CD4-positive, alpha-beta T cell treated with Interleukin-10 for 1 hour (primary cell): ENCODE results near the gene MSH3.
A peak's percentile ranks its signal among the peaks of the same experiment; 100 is the strongest.
"Not testable (repeated sequence)": the region's sequence is repeated elsewhere in the genome, so short reads cannot be mapped to it uniquely, and the experiment has no call there.

Experiments used
- DNase-seq: peaks from one replicate; pipeline ENCODE4 v3.0.0-alpha.2; 2020

MSH3 gene

DNA sequence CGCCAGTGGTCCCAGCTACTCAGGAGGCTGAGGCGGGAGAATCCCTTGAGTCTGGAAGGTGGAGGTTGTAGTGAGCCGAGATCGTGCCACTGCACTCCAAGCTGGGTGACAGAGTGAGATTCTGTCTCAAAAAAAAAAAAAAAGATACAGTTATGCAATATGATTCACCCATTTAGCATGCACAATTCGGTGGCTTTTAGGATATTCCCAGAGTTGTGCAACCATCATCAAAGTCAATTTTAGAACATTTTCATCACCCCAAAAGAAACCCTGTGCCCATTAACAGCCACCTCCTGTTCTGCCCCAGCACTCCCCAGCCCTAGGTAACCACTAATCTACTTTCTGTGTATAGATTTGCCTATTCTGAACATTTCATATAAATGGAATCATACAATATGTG lies 4.7 kb downstream of the MSH3 start:
- no peak for DNase-seq

DNA sequence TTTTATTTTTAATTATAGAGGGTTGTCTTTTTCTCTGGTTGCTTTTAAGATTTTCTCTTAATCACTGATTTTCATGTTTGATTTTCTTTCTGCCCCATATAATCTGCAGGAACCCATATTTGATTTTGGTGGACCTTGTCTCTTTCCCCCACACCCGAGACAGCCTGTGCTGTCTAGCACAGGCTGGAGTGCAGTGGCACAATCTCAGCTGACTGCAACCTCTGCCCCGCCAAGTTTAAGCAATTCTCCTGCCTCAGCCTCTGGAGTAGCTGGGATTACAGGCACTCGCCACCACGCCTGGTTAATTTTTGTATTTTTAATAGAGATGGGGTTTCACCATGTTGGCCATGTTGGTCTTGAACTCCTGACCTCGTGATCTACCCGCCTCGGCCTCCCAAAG lies 6.2 kb downstream of the MSH3 start:
- not testable (repeated sequence) for DNase-seq

DNA sequence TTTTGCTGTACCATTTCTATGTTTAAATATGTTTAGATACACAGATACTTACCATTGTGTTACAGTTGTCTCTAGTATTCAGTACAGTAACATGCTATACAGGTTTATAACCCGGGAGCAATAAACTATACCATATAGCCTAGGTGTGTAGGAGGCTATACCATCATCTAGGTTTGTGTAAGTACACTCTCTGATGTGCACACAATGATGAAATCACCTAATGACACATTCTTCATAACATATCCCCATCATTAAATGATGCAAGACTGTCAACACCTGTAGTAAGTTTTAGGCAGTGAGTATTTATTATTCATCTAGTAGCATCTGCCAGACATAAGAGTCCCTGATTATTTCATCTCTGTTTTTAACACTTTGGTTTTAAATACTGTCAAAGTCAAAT lies 7.7 kb downstream of the MSH3 start:
- no peak for DNase-seq

DNA sequence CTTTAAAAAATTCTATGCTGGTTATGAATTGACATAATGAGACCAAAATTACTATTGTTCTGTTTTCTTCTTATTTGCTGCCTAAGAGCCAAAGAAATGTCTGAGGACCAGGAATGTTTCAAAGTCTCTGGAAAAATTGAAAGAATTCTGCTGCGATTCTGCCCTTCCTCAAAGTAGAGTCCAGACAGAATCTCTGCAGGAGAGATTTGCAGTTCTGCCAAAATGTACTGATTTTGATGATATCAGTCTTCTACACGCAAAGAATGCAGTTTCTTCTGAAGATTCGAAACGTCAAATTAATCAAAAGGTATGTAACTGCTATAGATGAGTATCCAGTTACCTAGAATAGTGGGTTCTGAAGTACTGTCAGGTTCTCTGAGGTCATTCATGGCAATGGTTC lies 10.6 kb downstream of the MSH3 start:
- no peak for DNase-seq

DNA sequence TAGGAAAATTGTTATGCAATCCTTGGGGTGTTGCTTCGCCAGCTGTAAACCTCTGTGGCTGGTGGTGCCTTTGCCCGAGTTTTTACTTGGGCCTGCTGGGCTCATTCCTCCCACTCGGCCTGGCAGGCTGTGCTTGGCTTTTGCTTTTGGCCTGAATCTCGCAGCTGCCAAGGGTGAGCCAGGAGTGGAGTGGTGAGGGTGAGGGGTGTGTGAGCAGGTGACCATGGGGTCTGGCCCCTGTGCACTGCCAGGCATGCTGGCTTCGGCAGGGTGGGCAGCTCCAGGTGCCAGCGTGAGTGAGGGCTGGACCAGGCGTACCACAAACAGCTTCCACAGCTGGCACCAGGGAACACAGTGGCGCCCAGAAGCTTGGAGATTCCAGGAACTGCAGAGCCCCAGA lies 12.9 kb downstream of the MSH3 start:
- DNase-seq = no peak

DNA sequence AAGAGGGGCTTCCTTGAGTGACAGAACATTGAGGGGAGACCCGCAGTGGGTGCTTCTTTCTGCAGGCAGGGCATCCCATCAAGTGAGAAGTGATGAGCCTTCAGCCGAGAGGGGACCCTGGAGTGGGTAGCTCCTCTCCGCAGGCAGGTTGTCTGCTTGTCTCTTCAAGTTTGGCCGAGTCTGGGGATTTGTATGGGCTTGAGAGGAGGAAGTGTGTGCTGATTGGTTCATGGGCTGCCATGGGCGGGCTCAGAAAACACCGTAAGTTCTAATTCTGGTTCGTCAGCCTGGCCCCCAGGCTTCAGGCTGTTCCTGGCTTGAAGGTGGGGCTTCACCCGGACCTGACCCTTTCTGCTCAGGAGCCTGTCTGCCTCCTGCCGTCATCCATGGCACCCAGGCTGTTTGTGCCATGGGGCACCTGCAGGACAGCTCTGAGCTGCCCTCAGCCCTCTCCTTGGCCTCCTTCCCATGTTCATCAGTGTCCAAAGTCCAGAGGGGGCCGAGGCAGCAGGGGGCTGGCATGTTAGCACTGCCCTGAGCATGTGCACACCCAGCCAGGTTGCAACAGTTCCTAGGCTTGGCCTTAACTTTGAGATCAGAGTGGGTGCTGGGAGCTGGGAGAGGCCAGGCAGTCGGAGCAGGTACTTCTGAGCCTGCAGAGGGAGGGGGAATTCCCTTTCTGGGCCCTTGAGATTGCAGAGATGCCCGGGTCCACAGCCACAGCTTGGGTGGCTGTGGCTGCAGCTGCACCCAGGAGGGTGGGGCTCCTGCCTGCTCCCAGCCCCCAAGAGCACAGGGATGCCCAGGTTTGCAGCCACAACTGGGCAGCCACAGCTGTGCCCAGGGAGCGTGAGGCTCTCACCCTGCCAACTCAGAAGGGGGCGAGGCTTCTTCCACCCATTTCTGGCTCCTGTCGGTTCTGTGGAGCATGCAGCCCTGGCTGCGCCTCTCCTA lies 13.8 kb downstream of the MSH3 start:
- DNase-seq = no peak

DNA sequence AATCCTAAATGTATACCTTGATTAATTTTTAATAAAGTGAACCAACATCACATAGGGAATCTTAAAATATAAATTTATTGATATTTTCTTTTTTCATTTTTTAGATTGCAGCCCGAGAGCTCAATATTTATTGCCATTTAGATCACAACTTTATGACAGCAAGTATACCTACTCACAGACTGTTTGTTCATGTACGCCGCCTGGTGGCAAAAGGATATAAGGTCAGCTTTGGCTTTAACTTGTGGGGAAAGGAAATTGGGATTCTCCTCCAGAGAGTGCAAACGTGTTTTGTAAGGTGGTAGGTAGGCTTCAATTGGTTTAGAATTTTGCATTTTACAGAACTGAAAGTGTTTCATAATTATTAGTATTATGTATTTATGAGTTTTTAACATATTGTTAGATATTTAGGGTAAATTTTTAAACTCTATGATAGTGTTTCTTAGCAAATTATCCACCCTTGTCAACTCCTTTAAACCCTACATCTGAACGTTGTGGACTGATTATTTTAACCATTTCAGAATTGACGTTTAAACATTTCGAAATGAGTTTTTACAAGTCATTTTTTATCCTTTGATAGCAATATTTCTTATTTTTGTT lies 17.8 kb downstream of the MSH3 start:
- peak; percentile 66 for DNase-seq

DNA sequence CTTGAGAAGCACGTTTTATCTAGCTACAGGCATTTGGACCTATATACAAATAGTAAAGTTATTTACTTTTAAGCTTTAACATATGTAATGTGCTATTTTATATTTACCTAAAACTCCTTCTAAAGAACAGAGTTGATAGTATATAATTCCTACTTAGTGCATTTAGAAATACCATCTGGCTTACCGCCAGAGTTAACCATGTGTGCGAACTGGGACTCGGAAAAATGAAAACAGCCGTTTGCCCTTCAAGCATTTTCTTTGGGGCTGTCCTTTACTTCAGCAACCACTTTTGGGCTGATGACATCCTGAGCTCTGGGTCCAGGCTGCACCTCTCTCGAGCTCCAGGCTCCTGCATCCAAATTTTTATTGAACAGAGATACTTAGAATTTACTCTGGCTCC lies 22.3 kb downstream of the MSH3 start:
- DNase-seq = no peak

DNA sequence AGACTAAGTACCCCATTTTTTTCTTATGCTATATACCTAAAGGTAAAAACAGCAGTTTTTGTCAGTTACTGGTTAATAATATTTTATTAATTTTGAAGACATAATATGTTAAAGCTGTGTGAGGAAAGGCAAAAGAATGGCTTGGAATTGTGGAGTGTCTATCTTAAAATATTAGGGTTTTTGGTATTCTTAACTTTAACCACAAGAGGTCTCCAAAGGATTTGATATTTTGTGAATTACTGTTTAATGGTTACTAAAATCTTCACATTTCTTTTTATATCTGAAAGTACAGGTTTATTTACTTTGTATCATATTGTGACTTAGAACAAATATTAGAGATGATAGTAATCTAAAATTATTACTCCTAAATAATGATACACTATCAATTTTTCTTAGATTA lies 32.3 kb downstream of the MSH3 start:
- peak; percentile 32 for DNase-seq

DNA sequence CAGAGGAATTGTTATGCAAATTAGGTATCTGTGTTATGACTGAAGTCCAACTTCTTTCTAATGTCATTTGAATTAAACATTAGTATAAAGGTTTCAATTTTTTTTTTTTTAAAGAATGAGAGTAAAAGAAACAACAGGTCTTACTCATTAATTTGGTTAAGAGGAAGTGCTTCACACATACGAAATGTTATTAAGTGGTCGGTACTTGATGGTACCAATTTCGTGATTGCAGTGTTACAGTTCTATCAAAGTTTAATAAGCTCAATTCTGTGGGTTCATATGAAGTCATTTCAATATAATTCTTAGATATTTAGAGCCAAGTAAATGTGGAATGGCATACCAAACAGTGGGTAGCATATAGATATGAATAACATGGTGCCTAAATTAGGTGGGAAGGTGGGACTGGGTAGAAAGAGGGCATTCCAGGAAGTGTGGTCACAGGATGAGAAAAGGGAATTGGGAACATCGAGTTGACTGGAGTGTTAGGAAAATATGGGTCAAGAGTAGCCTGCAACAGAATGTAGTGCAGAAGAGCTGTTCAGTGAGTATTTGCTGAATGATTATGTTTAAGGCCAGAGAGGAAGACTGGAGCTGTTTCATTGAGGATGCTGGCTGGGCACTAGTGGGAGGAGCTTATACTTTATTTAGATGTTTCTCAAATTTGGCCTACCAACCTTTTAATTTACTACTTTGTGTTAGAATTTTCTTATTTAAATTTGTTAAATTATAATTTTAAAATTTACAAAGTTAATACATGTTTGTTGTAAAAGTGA lies 34.4 kb downstream of the MSH3 start:
- no peak for DNase-seq

DNA sequence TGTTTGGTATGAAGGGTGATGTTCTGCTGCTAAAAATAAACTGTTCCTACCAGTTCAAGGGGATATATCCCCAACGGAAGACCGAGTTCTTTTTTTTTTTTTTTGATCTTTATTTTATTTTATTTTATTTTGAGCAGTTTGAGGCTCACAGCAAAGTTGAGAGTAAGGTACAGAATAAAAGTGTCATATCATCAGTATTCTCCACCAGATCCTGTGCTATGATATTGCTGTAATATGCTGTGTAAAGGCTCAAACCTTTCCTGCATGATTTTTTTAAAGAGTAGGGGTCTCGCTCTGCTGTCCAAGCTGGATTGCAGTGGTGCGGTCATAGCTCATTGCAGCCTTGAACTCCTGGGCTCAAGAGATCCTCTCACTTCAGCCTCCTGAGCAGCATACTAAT lies 35.2 kb downstream of the MSH3 start:
- no peak for DNase-seq

DNA sequence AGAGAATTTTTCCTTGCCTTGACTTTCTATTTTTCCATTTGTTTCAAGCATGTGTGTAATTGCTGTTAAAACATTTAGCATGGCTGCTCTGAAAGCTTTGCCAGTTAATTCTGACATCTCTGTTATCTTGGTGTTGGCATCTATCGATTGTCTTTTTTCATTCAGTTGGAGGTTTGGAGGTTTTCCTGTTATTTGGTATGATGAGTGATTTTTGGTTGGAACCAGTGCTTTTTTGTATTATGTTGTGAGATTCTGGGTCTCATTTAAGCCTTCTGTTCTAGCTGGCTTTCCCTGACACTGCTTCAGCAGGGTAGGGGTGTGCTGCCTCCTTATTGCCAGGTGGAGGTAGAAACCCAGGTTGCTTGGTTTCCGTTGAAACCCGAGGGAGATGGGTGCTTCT lies 41.2 kb downstream of the MSH3 start:
- DNase-seq = no peak

DNA sequence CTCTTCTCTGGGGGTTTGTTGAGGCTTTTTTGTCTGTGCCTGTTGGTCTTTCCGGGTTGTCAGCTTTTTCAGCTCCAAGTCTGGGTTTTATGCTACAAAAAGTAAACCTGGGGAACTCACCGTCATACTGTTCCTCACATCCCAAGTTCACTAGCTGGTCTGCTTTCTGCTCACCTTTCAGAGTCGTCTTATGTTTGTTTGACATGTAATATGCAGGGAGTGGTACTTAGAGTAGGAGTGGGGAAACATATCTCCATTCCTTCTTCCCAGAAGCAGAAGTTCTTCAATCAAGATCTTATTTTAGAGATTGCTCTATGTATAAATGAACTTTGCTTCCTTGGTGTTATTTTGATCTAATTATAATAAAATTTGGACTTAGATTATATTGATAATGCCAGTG lies 42.0 kb downstream of the MSH3 start:
- no peak for DNase-seq

DNA sequence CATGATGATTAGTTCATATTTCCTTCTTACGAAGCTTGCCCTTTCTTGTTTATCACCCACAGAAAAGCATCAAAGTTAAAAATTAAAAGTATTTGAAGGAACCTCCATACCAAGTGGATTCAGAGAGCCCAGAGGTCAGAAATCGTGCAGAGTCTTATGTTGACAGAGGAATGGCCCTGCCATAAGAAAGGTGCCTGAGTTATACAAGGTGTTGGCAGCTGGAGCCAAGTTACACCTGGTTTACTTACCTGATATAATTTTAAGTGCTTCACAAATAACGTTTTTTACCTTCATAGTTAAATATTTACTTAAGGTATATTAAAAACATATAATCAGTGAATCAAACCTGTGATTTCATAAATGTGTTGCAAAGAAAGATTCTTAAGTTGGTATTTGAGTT lies 42.6 kb downstream of the MSH3 start:
- DNase-seq = no peak

DNA sequence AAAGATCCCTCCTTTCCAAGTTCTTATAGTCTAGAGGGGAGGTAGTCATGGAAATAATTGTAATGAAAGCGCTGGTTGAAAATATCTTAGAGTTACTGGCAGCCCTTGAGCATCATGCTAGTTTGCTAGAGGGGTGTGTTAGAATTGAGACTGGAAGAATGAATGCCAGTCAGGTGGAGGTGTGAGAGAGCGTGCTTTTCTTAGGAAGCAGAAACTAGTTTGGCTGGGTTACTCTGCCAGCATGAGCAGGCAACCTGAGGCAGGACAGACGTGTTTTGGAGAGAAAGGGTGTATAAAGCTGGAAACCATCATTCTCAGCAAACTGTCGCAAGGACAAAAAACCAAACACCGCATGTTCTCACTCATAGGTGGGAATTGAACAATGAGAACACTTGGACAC lies 43.9 kb downstream of the MSH3 start:
- no peak for DNase-seq

DNA sequence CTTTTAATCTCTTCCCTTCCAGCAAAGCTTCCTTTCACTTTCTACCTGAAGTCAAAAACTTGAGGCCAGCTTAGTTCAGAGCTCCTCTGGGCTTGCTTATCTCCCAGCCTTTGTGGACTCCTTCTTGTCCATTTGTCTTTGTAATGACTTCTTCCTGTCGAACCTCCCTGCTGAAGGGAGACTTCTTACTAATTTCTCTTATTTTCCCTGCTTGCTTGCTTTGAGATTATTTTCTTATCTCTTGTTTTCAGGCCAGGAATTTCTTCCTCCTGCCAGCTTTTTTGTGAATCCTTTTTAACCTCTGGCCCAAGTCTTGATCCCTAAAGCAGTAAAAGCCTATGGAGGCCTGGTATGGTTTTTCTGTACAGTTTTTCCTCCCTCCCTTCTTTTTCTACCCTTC lies 47.1 kb downstream of the MSH3 start:
- DNase-seq = no peak

DNA sequence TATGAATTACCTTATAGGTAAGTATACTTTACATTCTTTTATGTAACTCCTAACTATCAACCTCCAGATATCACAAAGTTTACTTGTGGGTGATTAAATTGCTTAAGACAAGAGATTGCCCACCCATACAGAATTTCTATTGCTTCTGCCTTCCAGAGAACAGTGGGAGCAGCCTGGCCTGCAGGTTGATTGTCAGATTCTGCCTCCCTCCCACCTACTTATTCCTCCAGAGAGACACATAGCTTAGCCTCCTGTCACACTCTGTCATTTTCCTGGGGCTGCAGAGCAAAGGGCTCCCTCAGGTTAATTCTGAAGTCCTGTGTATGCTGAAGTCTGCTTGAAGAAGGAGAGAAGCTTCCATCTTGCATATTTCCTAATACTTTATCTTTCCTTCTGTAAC lies 48.8 kb downstream of the MSH3 start:
- DNase-seq = no peak

DNA sequence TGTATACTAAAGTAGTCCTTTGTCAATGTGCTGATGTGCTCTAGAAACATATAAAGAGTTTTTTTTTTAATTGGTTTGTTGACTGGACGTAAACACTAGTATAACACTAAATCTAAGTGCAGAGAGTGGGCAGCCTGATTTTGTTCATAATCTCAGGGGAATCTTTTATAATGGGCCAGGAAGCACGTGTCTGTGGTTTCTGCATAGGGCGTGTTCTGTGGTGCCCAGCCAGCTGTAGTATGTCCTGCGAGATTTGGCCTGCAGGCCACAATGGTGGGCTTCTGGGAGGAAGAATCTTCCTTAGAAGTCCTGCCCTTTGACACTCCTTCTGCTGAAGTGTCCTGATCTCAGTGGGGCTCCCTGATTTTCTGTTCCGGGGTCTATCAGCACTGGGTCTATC lies 49.3 kb downstream of the MSH3 start:
- no peak for DNase-seq

DNA sequence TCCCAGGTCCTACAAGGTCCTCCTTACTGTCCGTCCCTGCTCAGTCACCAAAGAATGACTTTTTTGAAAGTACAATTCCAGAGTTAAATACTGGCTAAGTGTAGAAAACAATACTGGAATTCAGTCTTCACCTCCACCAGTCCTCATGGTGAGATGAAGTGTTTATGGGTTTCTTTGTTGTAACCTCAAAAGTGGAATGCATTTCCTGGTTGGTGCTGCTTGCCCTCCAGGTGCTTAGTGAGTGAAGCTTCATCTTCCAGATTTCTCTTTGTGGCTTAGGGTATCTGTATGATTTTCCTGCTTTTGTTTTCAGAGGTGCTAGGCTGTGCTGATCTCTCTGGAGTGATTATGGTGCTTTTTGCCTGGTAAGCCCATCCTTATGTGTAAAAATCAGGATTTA lies 49.8 kb downstream of the MSH3 start:
- DNase-seq = no peak

DNA sequence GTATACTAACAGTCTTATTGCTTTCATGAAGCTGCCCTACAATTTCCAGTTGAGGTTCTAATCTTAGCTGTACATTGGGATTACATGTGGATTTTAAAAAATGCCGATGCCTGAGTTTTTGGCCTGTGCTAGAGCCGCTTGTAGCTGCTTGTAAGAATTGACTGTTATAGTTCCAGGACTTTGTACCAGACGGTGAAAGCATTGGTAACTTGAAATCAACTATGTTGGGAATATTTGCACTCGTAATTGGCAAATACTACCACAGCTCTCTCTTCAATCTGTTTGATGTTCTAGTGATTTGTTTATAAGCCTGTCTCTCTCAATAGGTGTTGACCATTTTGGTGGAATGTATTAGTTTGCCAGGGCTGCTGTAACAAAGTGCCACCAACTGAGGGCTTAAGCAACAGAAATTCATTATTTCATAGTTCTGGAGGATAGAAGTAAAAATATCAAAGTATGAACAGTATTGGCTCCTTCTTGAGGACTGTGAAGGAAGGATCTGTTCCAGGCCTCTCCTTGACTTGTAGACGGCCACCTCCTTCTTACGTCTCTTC lies 50.8 kb downstream of the MSH3 start:
- no peak for DNase-seq

DNA sequence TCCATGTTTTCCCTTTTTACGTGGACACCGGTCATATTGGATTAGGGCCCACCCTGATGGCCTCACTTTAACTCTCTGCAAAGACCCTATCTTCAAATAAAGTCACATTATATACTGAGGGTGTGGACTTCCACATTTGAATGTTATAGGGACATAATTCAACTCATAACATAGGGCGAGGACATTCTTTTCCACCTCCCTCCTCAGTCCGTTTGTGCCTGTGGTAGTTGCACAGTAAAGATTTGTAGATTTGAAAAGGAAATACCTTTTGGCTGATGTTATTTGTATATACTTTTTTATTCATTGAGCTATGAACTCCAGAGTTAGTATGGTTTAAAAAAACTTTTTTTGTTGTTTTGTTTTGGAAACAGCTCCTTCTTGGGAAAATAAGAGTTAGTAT lies 51.3 kb downstream of the MSH3 start:
- DNase-seq = no peak

DNA sequence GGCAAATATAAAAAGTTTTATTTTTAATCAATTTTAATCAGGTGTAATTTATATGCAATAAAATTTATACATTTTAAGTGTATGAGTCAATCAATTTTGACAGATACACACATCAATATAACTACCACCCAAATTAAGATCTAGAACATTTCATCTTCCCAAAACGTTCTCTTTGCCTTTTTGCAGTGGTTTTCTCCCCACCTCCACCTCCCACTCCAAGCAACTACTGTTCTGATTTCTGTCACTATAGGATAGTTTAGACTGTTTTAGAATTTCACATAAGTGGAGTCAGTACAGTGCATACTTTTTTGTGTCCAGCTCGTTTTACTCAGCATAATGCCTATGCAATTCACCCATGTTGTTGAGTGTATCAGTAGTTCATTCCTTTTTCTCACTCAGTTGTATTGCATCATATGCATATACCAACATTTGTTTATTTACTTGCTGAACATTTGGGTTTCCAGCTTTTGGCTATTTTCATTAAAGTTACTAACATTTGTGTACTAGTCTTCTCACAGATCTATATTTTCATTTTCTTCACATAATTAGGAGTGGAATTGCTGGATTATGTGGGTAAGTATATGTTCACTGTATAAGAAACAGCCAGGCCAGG lies 52.5 kb downstream of the MSH3 start:
- DNase-seq = no peak

DNA sequence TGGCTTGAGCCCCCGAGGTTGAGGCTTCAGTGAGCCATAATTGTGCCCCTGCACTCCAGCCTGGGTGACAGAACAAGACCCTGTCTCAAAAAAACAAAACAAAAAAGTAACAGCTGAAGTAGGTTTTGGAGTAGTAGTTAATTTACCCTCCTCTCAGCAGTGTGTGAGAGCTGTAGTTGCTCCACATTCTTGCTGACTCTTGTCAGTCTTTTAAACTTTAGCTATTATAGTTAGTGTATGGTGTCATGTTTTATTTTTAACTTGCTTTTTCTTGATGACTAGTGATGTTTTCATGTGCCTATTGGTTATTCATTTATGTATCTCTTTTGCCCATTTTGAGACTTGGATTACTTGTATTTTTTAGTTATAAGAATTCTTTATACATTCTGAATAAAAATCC lies 53.2 kb downstream of the MSH3 start:
- no peak for DNase-seq
